Neural cell (in vitro differentiated cells): ENCODE results near the gene TCEA3. TPM values are rescaled to one million over a fixed set of nuclear protein-coding genes. Genes with fewer than 3 reads are reported as not detected.

Source experiments
- polyA plus RNA-seq: library from polyadenylated mRNA; depleted of rRNA; stranded (reverse); fragments of >200 nt; gene quantifications from 2 replicates; pipeline ENCODE4 v1.2.3, GENCODE V29; 2014

Gene TCEA3
- polyA plus RNA-seq, 1 donor from 2014 or later = not detected

Other genes with a start within 250 kb of the TCEA3 start
- gene HTR1D, start 207.2 kb downstream of the TCEA3 start, polyA plus RNA-seq = not detected in 2 replicates
- 295 and 345 TPM in 2 replicates for gene HNRNPR, start 80.5 kb downstream of the TCEA3 start, polyA plus RNA-seq
- gene ZNF436, start 54.9 kb downstream of the TCEA3 start, polyA plus RNA-seq = 27.1 and 30.8 TPM in 2 replicates
- gene ASAP3, start 59.4 kb upstream of the TCEA3 start, polyA plus RNA-seq = 14.7 and 24.9 TPM in 2 replicates
- gene E2F2, start 106.5 kb upstream of the TCEA3 start, polyA plus RNA-seq = 0.16 and 0.50 TPM in 2 replicates
- gene ID3, start 134.8 kb upstream of the TCEA3 start, polyA plus RNA-seq = 8.0 and 10.2 TPM in 2 replicates